Measurements from ENCODE around the gene MPO. TPM values are rescaled to one million over a fixed set of nuclear protein-coding genes. Genes with fewer than 3 reads are reported as not detected.

MPO gene
- total and polyA plus RNA-seq, 9 of the 15 experiments (the other 6 are each of a cell fraction or from before 2014, with no cell fraction given), result 0.04 to 0.47 (median 0.39) TPM; not detected in 6

DNA sequence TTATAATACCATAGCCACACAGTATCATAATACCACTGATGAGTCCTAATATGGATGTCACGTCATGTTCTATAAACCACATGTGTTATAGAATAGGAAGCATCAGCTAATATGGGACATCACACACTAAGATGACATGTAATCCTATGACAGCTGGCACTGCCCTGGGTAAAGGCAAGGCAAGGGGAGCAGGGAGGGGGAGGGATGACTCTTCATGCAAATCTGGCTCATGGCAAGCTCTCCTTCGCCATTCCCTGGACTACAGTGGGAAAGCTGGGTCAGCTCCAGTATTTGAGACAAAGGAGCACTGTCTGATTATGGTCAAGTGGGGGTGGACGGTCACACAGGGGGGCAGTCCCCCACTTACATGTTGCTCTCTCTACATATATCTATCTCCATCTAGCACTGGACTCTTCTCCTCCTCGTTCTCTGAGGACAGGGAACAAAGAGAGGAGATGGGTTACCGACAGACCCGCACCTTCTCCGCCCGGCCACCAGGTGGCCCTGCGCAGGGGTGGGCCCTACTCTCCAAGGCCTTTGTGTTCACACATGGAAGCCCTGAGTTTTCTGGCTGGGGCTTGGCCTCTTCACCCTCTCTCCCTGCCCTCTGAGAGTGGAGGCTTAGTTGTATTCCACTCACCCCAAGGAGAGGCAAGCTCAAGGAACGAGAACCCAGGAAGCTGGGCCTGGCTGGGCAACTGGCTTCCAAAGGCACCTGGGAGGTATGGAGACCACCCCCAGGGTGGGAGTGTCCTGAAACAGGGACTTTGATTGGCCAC lies 23.4 kb upstream of the MPO start:
- Histone ChIP-seq H3K4me2 (ENCODE audit: insufficient read depth, low read length) (peak overlapping the region; percentile 3; the same call in 1 of the 2 replicates), H3K9me1 (ENCODE audit: control insufficient read depth, insufficient read depth, low read length) (peaks cover 11% of the 10 kb centered on the region), H3K4me1 (replicated peaks in 1 of 2; ENCODE audit: control insufficient read depth in 2 of 2, insufficient read depth in 2 of 2, low read length in 2 of 2) (peaks cover 4 to 27% of the 10 kb centered on the region in 2 experiments; a peak in 2 of 5 replicates), H3K9ac (ENCODE audit: insufficient read depth in 1 of 2, low read depth in 2 of 2, low read length in 2 of 2) (peak overlapping the region; percentile 6 to 8; a peak in 2 of 4 replicates), H2AFZ (ENCODE audit: low read depth, low read length) (peak overlapping the region; percentile 96), H3K4me3 (no peak overlapping the region), H3K36me3 (ENCODE audit: control insufficient read depth, insufficient read depth, low read length) (no peaks in the 10 kb centered on the region), H3K9me3 (replicated peaks; ENCODE audit: control insufficient read depth, insufficient read depth, low read depth, low read length) (no peaks in the 10 kb centered on the region), H3K27me3 (ENCODE audit: control insufficient read depth in 2 of 2, insufficient read depth in 2 of 2, low read length in 2 of 2) (no peaks in the 10 kb centered on the region), H4K20me1 (replicated peaks; ENCODE audit: control insufficient read depth, insufficient read depth, low read length) (no peaks in the 10 kb centered on the region), H3K79me2 (ENCODE audit: control insufficient read depth, insufficient read depth, low read length) (no peaks in the 10 kb centered on the region), H3K27ac (ENCODE audit: extremely low read depth, low read depth, low read length) (no peak overlapping the region; the same call in 2 of the 3 replicates)
- POLR2A ChIA-PET, result interaction anchor here (0.6 to 0.9 kb wide), 4 partner anchors 22 to 143 kb away, joined by 3 to 6 read pairs (median 4); no protein-coding TSS in a partner anchor
- FAIRE-seq, result peak; percentile 92
- in situ Hi-C loops (cut with MboI) (no loop called here), intact Hi-C loops (cut with micrococcal nuclease) (no loop called here)
- peak; percentile 78 to 90 (median 88) for DNase-seq (ENCODE audit: extremely low read depth in 1 of 4, low spot score in 3 of 4)
- no TSS peak for BruUV-seq (replicated peaks)
- CTCF ChIA-PET (ENCODE audit: low intra/inter-chr PET ratio), result interaction anchor here (1.2 kb wide), 1 partner anchor 137 kb away, joined by 3 read pairs; no protein-coding TSS in a partner anchor
- peak; percentile 98 for ATAC-seq
- WGBS (ENCODE audit: insufficient coverage, low coverage, missing lambda C conversion rate), result 22% methylated on average over 10 of the region's 10 CpGs
- TF ChIP-seq, protein P1, sequence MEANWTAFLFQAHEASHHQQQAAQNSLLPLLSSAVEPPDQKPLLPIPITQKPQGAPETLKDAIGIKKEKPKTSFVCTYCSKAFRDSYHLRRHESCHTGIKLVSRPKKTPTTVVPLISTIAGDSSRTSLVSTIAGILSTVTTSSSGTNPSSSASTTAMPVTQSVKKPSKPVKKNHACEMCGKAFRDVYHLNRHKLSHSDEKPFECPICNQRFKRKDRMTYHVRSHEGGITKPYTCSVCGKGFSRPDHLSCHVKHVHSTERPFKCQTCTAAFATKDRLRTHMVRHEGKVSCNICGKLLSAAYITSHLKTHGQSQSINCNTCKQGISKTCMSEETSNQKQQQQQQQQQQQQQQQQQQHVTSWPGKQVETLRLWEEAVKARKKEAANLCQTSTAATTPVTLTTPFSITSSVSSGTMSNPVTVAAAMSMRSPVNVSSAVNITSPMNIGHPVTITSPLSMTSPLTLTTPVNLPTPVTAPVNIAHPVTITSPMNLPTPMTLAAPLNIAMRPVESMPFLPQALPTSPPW (CRISPR knock-in tag; IDR thresholded peaks at IDR 0.05), result peak; percentile 45
- TF ChIP-seq KLF6 (CRISPR knock-in tag; IDR thresholded peaks at IDR 0.05; ENCODE audit: borderline replicate concordance), result no peak
- no peak for TF ChIP-seq HDGF (IDR thresholded peaks at IDR 0.05)
- TF ChIP-seq, protein P2, sequence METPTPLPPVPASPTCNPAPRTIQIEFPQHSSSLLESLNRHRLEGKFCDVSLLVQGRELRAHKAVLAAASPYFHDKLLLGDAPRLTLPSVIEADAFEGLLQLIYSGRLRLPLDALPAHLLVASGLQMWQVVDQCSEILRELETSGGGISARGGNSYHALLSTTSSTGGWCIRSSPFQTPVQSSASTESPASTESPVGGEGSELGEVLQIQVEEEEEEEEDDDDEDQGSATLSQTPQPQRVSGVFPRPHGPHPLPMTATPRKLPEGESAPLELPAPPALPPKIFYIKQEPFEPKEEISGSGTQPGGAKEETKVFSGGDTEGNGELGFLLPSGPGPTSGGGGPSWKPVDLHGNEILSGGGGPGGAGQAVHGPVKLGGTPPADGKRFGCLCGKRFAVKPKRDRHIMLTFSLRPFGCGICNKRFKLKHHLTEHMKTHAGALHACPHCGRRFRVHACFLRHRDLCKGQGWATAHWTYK (CRISPR knock-in tag; IDR thresholded peaks at IDR 0.05), result no peak
- TF ChIP-seq ZNF212 (CRISPR knock-in tag; IDR thresholded peaks at IDR 0.05), result no peak
- TF ChIP-seq HDAC1 (IDR thresholded peaks at IDR 0.05), result no peak
- TF ChIP-seq XRCC5 (IDR thresholded peaks at IDR 0.05; ENCODE audit: low read depth, low read length), result peak; percentile 86
- TF ChIP-seq ZNF830 (CRISPR knock-in tag; IDR thresholded peaks at IDR 0.05), result no peak
- no peak for TF ChIP-seq FOXJ3 (CRISPR knock-in tag; IDR thresholded peaks at IDR 0.05)
- TF ChIP-seq SMARCB1 (IDR thresholded peaks at IDR 0.05; ENCODE audit: insufficient read length, low read depth), result no peak
